Activated CD8-positive, alpha-beta T cell treated with anti-CD3 and anti-CD28 coated beads for 36 hours (primary cell): ENCODE data around the gene AGPAT1. TPM values are rescaled to one million over a fixed set of nuclear protein-coding genes. Genes with fewer than 3 reads are reported as not detected.

Source experiments
- ATAC-seq: fragments of 200-7000 bp; cut with Tn5 transposase; one replicate; pipeline ENCODE4 v1.10.0; 2021; ENCODE audit warnings: mild to moderate bottlenecking, moderate library complexity
- CTCF ChIA-PET: fragments of 350-600 bp; sonication (Branson Sonifier 250); formaldehyde crosslinking; loops from one replicate; lab custom pipeline; 2021; ENCODE audit warnings: antibody characterized with exemption; lab: Charles Lee
- POLR2A ChIA-PET: fragments of 350-600 bp; sonication (Branson Sonifier 250); formaldehyde crosslinking; loops from one replicate; lab custom pipeline; 2021; ENCODE audit warnings: antibody characterized with exemption; lab: Charles Lee
- DNase-seq: peaks from one replicate; pipeline ENCODE4 v3.0.0-alpha.2; 2020
- H3K27ac Mint-ChIP-seq: one replicate; pipeline ENCODE4 v1.8.0; 2021; ENCODE audit warnings: mild to moderate bottlenecking, mixed read lengths
- H3K27me3 Mint-ChIP-seq: one replicate; pipeline ENCODE4 v1.8.0; 2021; ENCODE audit warnings: mixed read lengths
- H3K36me3 Mint-ChIP-seq: one replicate; pipeline ENCODE4 v1.8.0; 2021; ENCODE audit warnings: low read depth, mixed read lengths
- H3K4me1 Mint-ChIP-seq: one replicate; pipeline ENCODE4 v1.8.0; 2021; ENCODE audit warnings: low read depth, mixed read lengths
- H3K4me3 Mint-ChIP-seq: one replicate; pipeline ENCODE4 v1.8.0; 2021; ENCODE audit warnings: mild to moderate bottlenecking, moderate library complexity, mixed read lengths
- H3K9me3 Mint-ChIP-seq: one replicate; pipeline ENCODE4 v1.8.0; 2021; ENCODE audit warnings: mixed read lengths
- CTCF ChIP-seq: fragments of 200-600 bp; IDR thresholded peaks from one replicate; pipeline ENCODE4 v1.8.0; 2022; ENCODE audit warnings: antibody characterized with exemption, mild to moderate bottlenecking
- intact Hi-C: fragments of 100-400 bp; cut with micrococcal nuclease; formaldehyde crosslinking; loops from one replicate; pipeline ENCODE4 v1.10.0; 2022
- microRNA-seq: library from miRNA; unstranded; fragments of <30 nt; microRNA quantifications from one replicate; pipeline ENCODE4 v1.2.0, GENCODE V29; 2022; ENCODE audit warnings: borderline microRNAs expressed, borderline replicate concordance
- total RNA-seq, 2 experiments: library from RNA; stranded (reverse); gene quantifications; one replicate each; pipeline ENCODE4 v1.2.3, GENCODE V29; 2021

AGPAT1 gene
- total RNA-seq, 2 experiments from 2014 or later = 24.6 to 28.7 TPM

GRCh38 chr6:32118782-32119628 is 56.9 kb downstream of the AGPAT1 start:
- POLR2A ChIA-PET = interaction anchor here (1.0 to 3.7 kb wide), 2 partner anchors 9 to 10 kb away, joined by 3 to 23 read pairs; partner anchors contain the start of genes ATF6B and FKBPL
- H3K27ac Mint-ChIP-seq = no peak overlapping the region
- ATAC-seq (peak; percentile 90), DNase-seq (peak; percentile 84)
- H3K9me3 Mint-ChIP-seq = no peaks in the 10 kb centered on the region
- H3K4me1 Mint-ChIP-seq = peaks cover 4% of the 10 kb centered on the region
- peaks cover 26% of the 10 kb centered on the region for H3K36me3 Mint-ChIP-seq
- CTCF ChIA-PET = interaction anchor here (0.6 to 4.7 kb wide), 33 partner anchors 9 to 883 kb away, joined by 3 to 41 read pairs (median 5); partner anchors contain the start of genes AGPAT1, ATF6B, EGFL8 and FKBPL
- intact Hi-C loops = loop anchor here (5.0 kb wide), 1 partner anchor 38 kb away; no protein-coding TSS in a partner anchor
- H3K27me3 Mint-ChIP-seq = no peaks in the 10 kb centered on the region
- H3K4me3 Mint-ChIP-seq = no peak overlapping the region
- peak; percentile 80 for TF ChIP-seq CTCF

Small RNAs within 50 kb of the gene (microRNA-seq; reads per million reads assigned to microRNA genes)
- gene MIR6721 (2.1 reads per million), gene MIR6833 (not detected)

Other genes with a start within 250 kb of the AGPAT1 start
- 1 to 10 TPM in 1 of 2 experiments, under 1 TPM in 1; 0.99 to 1.4 TPM for gene C2, start 248.4 kb downstream of the AGPAT1 start, total RNA-seq
- gene CFB, start 230.0 kb downstream of the AGPAT1 start, total RNA-seq = under 1 TPM; 0.43 to 0.45 TPM
- gene NELFE, start 217.1 kb downstream of the AGPAT1 start, total RNA-seq = 10 to 100 TPM; 60.5 to 61.0 TPM
- 10 to 100 TPM; 76.5 to 77.3 TPM for gene SKIC2, start 216.9 kb downstream of the AGPAT1 start, total RNA-seq
- 10 to 100 TPM; 13.0 to 13.1 TPM for gene DXO, start 203.9 kb downstream of the AGPAT1 start, total RNA-seq
- 1 to 10 TPM; 2.8 to 3.2 TPM for gene C4A, start 194.0 kb downstream of the AGPAT1 start, total RNA-seq
- gene C4B, start 161.3 kb downstream of the AGPAT1 start, total RNA-seq = 1 to 10 TPM; 2.7 to 3.3 TPM
- gene CYP21A2, start 137.7 kb downstream of the AGPAT1 start, total RNA-seq = under 1 TPM; 0.16 to 0.27 TPM
- 1 to 10 TPM; 1.8 to 3.7 TPM for gene TNXB, start 66.7 kb downstream of the AGPAT1 start, total RNA-seq
- 10 to 100 TPM; 54.1 to 55.2 TPM for gene ATF6B, start 47.8 kb downstream of the AGPAT1 start, total RNA-seq
- gene FKBPL, start 45.8 kb downstream of the AGPAT1 start, total RNA-seq = 1 to 10 TPM; 5.3 to 5.8 TPM
- gene PRRT1, start 24.1 kb downstream of the AGPAT1 start, total RNA-seq = 1 to 10 TPM; 1.1 to 1.6 TPM
- 10 to 100 TPM; 14.4 to 21.7 TPM for gene PPT2, start 21.9 kb downstream of the AGPAT1 start, total RNA-seq
- gene EGFL8, start 11.5 kb downstream of the AGPAT1 start, total RNA-seq = 10 to 100 TPM; 13.3 to 14.0 TPM
- 10 to 100 TPM; 55.4 to 57.9 TPM for gene RNF5, start 2.3 kb upstream of the AGPAT1 start, total RNA-seq
- 10 to 100 TPM; 15.5 to 16.4 TPM for gene AGER, start 8.2 kb upstream of the AGPAT1 start, total RNA-seq
- 10 to 100 TPM; 59.6 to 64.2 TPM for gene PBX2, start 14.1 kb upstream of the AGPAT1 start, total RNA-seq
- 10 to 100 TPM; 67.8 to 68.7 TPM for gene GPSM3, start 16.6 kb upstream of the AGPAT1 start, total RNA-seq
- 1 to 10 TPM; 1.2 to 1.3 TPM for gene NOTCH4, start 48.0 kb upstream of the AGPAT1 start, total RNA-seq
- gene TSBP1, start 195.8 kb upstream of the AGPAT1 start, total RNA-seq = not detected
- gene BTNL2, start 231.1 kb upstream of the AGPAT1 start, total RNA-seq = not detected